Thymus (tissue), 11 donors: ENCODE results near the gene HBA2. TPM values are rescaled to one million over a fixed set of nuclear protein-coding genes. Genes with fewer than 3 reads are reported as not detected.
"Not testable (repeated sequence)": the region's sequence is repeated elsewhere in the genome, so short reads cannot be mapped to it uniquely, and the experiment has no call there.

Experiments used
- DNase-seq, 9 donors: peaks; one replicate each; pipeline ENCODE4 v3.0.0-alpha.2; 2013; ENCODE audit warnings: low spot score in 9 of 9, low read depth in 6 of 9, missing footprints in 1 of 9
- H3K27ac ChIP-seq, 2 donors: one replicate each; pipeline ENCODE4 v1.5.1; 2013; ENCODE audit warnings: control low read depth in 1 of 2, low read depth in 1 of 2, low read length in 1 of 2, mild to moderate bottlenecking in 1 of 2, moderate library complexity in 1 of 2
- H3K27me3 ChIP-seq, 2 donors: one replicate each; pipeline ENCODE4 v1.5.1; 2013; ENCODE audit warnings: low read length in 1 of 2; ENCODE audit not compliant: control insufficient read depth in 2 of 2, insufficient read depth in 1 of 2
- H3K36me3 ChIP-seq, 2 donors: one replicate each; pipeline ENCODE4 v1.5.1; 2013; ENCODE audit warnings: low read length in 1 of 2, mild to moderate bottlenecking in 1 of 2, moderate library complexity in 1 of 2; ENCODE audit not compliant: control insufficient read depth in 2 of 2, insufficient read depth in 2 of 2
- H3K4me1 ChIP-seq, 2 donors: one replicate each; pipeline ENCODE4 v1.5.1; 2013; ENCODE audit warnings: low read length in 2 of 2; ENCODE audit not compliant: control insufficient read depth in 2 of 2, insufficient read depth in 2 of 2
- H3K4me3 ChIP-seq, 2 donors: one replicate each; pipeline ENCODE4 v1.5.1; 2013; ENCODE audit warnings: low read length in 2 of 2, control low read depth in 1 of 2, mild to moderate bottlenecking in 1 of 2
- H3K9me3 ChIP-seq, 2 donors: one replicate each; pipeline ENCODE4 v1.5.1; 2013; ENCODE audit warnings: low read length in 1 of 2, mild to moderate bottlenecking in 1 of 2; ENCODE audit not compliant: control insufficient read depth in 2 of 2, insufficient read depth in 1 of 2
- WGBS: extraction: QIAGEN DNeasy Blood & Tissue Kit; methylation state at CpG from one replicate; pipeline ENCODE4 v1.1.7; 2013; 5-methylcytosine and 5-hydroxymethylcytosine counted together
- polyA plus RNA-seq: library from polyadenylated mRNA; stranded (reverse); fragments of 200-250 nt; gene quantifications from one replicate; pipeline ENCODE4 v1.2.3, GENCODE V29; 2013
- total RNA-seq: library from RNA; stranded (reverse); fragments of 120-200 nt; gene quantifications from one replicate; pipeline ENCODE4 v1.2.4, GENCODE V29; 2013
- donor health status: healthy.

The HBA2 gene
- total and polyA plus RNA-seq, 2 donors, result 19.8 to 595 TPM

- Histone ChIP-seq H3K27me3 (peaks cover 52 to 74% of the 10 kb centered on the region in 2 donors), H3K4me1 (peaks cover 11 to 13% of the 10 kb centered on the region in 2 donors)
- DNase-seq, H3K27ac ChIP-seq, H3K9me3 ChIP-seq, H3K4me3 ChIP-seq, H3K36me3 ChIP-seq: not testable (repeated sequence)
- WGBS, result 8% methylated on average over 39 of the region's 88 CpGs
These were observed 4.1 kb downstream of the HBA2 start, which contains the start of gene HBA1 for GRCh38 chr16:176477-177382. HBA1 (plus strand) TSS chr16:176680; CDS start chr16:176717, 37 bp downstream.

GRCh38 chr16:177394-177822 lies 4.7 kb downstream of the HBA2 start:
- Histone ChIP-seq H3K4me3 (no peak overlapping the region), H3K36me3 (no peaks in the 10 kb centered on the region), H3K27ac (no peak overlapping the region), H3K27me3 (peaks cover 50 to 72% of the 10 kb centered on the region in 2 donors), H3K4me1 (peaks cover 11 to 13% of the 10 kb centered on the region in 2 donors), H3K9me3 (peaks cover 0 to 7% of the 10 kb centered on the region in 2 donors)
- WGBS, result 19% methylated on average over 13 of the region's 13 CpGs
- no peak for DNase-seq

GRCh38 chr16:177981-178667 lies 5.4 kb downstream of the HBA2 start:
- Histone ChIP-seq H3K4me3 (no peak overlapping the region), H3K27me3 (peaks cover 50 to 72% of the 10 kb centered on the region in 2 donors), H3K9me3 (peaks cover 0 to 7% of the 10 kb centered on the region in 2 donors), H3K4me1 (peaks cover 11 to 13% of the 10 kb centered on the region in 2 donors), H3K27ac (no peak overlapping the region), H3K36me3 (no peaks in the 10 kb centered on the region)
- DNase-seq, result no peak
- 78% methylated on average over 11 of the region's 11 CpGs for WGBS

- Histone ChIP-seq H3K27me3 (peaks cover 50 to 68% of the 10 kb centered on the region in 2 donors), H3K4me3 (no peak overlapping the region), H3K4me1 (peaks cover 11 to 13% of the 10 kb centered on the region in 2 donors), H3K36me3 (no peaks in the 10 kb centered on the region), H3K27ac (no peak overlapping the region), H3K9me3 (peaks cover 0 to 7% of the 10 kb centered on the region in 2 donors)
- 88% methylated on average over 11 of the region's 11 CpGs for WGBS
- no peak for DNase-seq
These were observed 6.0 kb downstream of the HBA2 start for GRCh38 chr16:178668-179015.

- DNase-seq, result no peak
- Histone ChIP-seq H3K4me3 (no peak overlapping the region), H3K27ac (no peak overlapping the region), H3K9me3 (peaks cover 0 to 7% of the 10 kb centered on the region in 2 donors), H3K36me3 (peaks cover 3 to 4% of the 10 kb centered on the region in 2 donors), H3K4me1 (peaks cover 11 to 13% of the 10 kb centered on the region in 2 donors), H3K27me3 (peaks cover 49 to 64% of the 10 kb centered on the region in 2 donors)
- 81% methylated on average over 17 of the region's 17 CpGs for WGBS
These were observed 6.8 kb downstream of the HBA2 start for GRCh38 chr16:179211-180092.

GRCh38 chr16:180101-180675 lies 7.5 kb downstream of the HBA2 start, which contains the start of gene HBQ1:
HBQ1 (plus strand) TSS chr16:180459; CDS start chr16:180487, 28 bp downstream.
- Histone ChIP-seq H3K27me3 (peaks cover 42 to 57% of the 10 kb centered on the region in 2 donors), H3K4me1 (peaks cover 11 to 13% of the 10 kb centered on the region in 2 donors), H3K27ac (no peak within 1 kb of the TSS), H3K9me3 (peaks cover 0 to 7% of the 10 kb centered on the region in 2 donors), H3K36me3 (peaks cover 9 to 10% of the 10 kb centered on the region in 2 donors), H3K4me3 (peak within 1 kb of the TSS in 1 of 2 donors; percentile 34)
- peak in 2 of 9 donors; percentile 35 to 38 for DNase-seq
- 10% methylated on average over 59 of the region's 59 CpGs for WGBS

- H3K4me3 ChIP-seq, result peak overlapping the region in 1 of 2 donors; percentile 34
- WGBS, result 3% methylated on average over 89 of the region's 89 CpGs
- H3K9me3 ChIP-seq, result peaks cover 0 to 7% of the 10 kb centered on the region in 2 donors
- no peak overlapping the region for H3K27ac ChIP-seq
- peaks cover 11 to 13% of the 10 kb centered on the region in 2 donors for H3K4me1 ChIP-seq
- H3K36me3 ChIP-seq, result peaks cover 13% of the 10 kb centered on the region in 2 donors
- H3K27me3 ChIP-seq, result peaks cover 38 to 51% of the 10 kb centered on the region in 2 donors
- DNase-seq, result peak; percentile 29 to 84 (median 59)
These were observed 8.2 kb downstream of the HBA2 start for GRCh38 chr16:180681-181564.
